Inflammatory macrophage (primary cell): ENCODE data around the gene FALEC.
A peak's percentile ranks its signal among the peaks of the same experiment; 100 is the strongest.

Experiments
- DNase-seq, 2 donors: peaks; one replicate each; pipeline ENCODE4 v3.0.0-alpha.2; 2020 to 2022

Gene FALEC

GRCh38 chr1:150548324-150548631 is 32.7 kb downstream of the FALEC start:
- DNase-seq, result no peak

GRCh38 chr1:150548632-150549495 is 33.3 kb downstream of the FALEC start, which contains the start of gene ADAMTSL4:
Gene ADAMTSL4, plus strand, starts transcription at chr1:150549408. Its CDS starts 2,881 bp downstream, at chr1:150552289.
- peak; percentile 83 to 84 for DNase-seq

- no peak for DNase-seq
Observed at GRCh38 chr1:150549496-150550221, 34.1 kb downstream of the FALEC start.

GRCh38 chr1:150550222-150551050 is 34.9 kb downstream of the FALEC start:
- DNase-seq, result peak in 1 of 2 donors; percentile 38

- DNase-seq, result peak; percentile 57 to 61
Observed at GRCh38 chr1:150551051-150551783, 35.7 kb downstream of the FALEC start.

- DNase-seq, result no peak
Observed at GRCh38 chr1:150551784-150552127, 36.2 kb downstream of the FALEC start.

GRCh38 chr1:150552128-150552910 is 36.8 kb downstream of the FALEC start:
- peak; percentile 96 for DNase-seq

- DNase-seq, result no peak
Observed at GRCh38 chr1:150552911-150553289, 37.3 kb downstream of the FALEC start.

GRCh38 chr1:150553392-150554085 is 38.0 kb downstream of the FALEC start:
- DNase-seq, result no peak

GRCh38 chr1:150554086-150554452 is 38.5 kb downstream of the FALEC start:
- DNase-seq, result no peak

GRCh38 chr1:150555198-150555970 is 39.8 kb downstream of the FALEC start:
- DNase-seq, result no peak

- no peak for DNase-seq
Observed at GRCh38 chr1:150555971-150556865, 40.7 kb downstream of the FALEC start.

GRCh38 chr1:150557065-150557600 is 41.6 kb downstream of the FALEC start:
- DNase-seq, result no peak

GRCh38 chr1:150557813-150558212 is 42.3 kb downstream of the FALEC start:
- DNase-seq, result no peak

GRCh38 chr1:150558303-150558704 is 42.8 kb downstream of the FALEC start:
- no peak for DNase-seq

- DNase-seq, result peak; percentile 65 to 79
Observed at GRCh38 chr1:150558761-150559655, 43.5 kb downstream of the FALEC start.

GRCh38 chr1:150559656-150560010 is 44.1 kb downstream of the FALEC start:
- no peak for DNase-seq

- DNase-seq, result peak; percentile 65
Observed at GRCh38 chr1:150560011-150560438, 44.5 kb downstream of the FALEC start.
